Activated gamma-delta T cell treated with anti-CD3 and anti-CD28 coated beads, Interleukin-2, amount 50 U/mL, for 16 hours (primary cell): ENCODE measurements around the gene GRK1.
A peak's percentile ranks its signal among the peaks of the same experiment; 100 is the strongest.
"Not testable (repeated sequence)": the region's sequence is repeated elsewhere in the genome, so short reads cannot be mapped to it uniquely, and the experiment has no call there.

Experiments used
- DNase-seq: peaks from one replicate; pipeline ENCODE4 v3.0.0-alpha.2; 2020; ENCODE audit warnings: low read depth

The GRK1 gene

GRCh38 chr13:113665597-113666328 is 1.3 kb upstream of the GRK1 start:
- DNase-seq = no peak

- DNase-seq = no peak
Measured at GRCh38 chr13:113666329-113666670, 719 bp upstream of the GRK1 start.

GRCh38 chr13:113667771-113668490 is 912 bp downstream of the GRK1 start:
- DNase-seq = no peak

GRCh38 chr13:113668491-113668971 is 1.5 kb downstream of the GRK1 start:
- no peak for DNase-seq

GRCh38 chr13:113669231-113669754 is 2.3 kb downstream of the GRK1 start:
- no peak for DNase-seq

- DNase-seq = no peak
Measured at GRCh38 chr13:113669755-113670341, 2.8 kb downstream of the GRK1 start.

- DNase-seq = no peak
Measured at GRCh38 chr13:113670541-113670940, 3.5 kb downstream of the GRK1 start.

GRCh38 chr13:113671066-113672001 is 4.3 kb downstream of the GRK1 start:
- DNase-seq = no peak

- DNase-seq = no peak
Measured at GRCh38 chr13:113672002-113672651, 5.1 kb downstream of the GRK1 start.

- DNase-seq = no peak
Measured at GRCh38 chr13:113722921-113723320, 55.9 kb downstream of the GRK1 start.

GRCh38 chr13:113723410-113724015 is 56.5 kb downstream of the GRK1 start:
- no peak for DNase-seq

GRCh38 chr13:113724016-113724758 is 57.2 kb downstream of the GRK1 start:
- no peak for DNase-seq

- DNase-seq = peak; percentile 85
Measured at GRCh38 chr13:113724780-113725315, 57.8 kb downstream of the GRK1 start.

GRCh38 chr13:113725329-113726105 is 58.5 kb downstream of the GRK1 start:
- peak; percentile 60 for DNase-seq

- DNase-seq = not testable (repeated sequence)
Measured at GRCh38 chr13:113726106-113726821, 59.2 kb downstream of the GRK1 start.

- no peak for DNase-seq
Measured at GRCh38 chr13:113726961-113727411, 60.0 kb downstream of the GRK1 start.

- no peak for DNase-seq
Measured at GRCh38 chr13:113728571-113729054, 61.6 kb downstream of the GRK1 start.
